Measurements from ENCODE around the gene QKI.

DNA sequence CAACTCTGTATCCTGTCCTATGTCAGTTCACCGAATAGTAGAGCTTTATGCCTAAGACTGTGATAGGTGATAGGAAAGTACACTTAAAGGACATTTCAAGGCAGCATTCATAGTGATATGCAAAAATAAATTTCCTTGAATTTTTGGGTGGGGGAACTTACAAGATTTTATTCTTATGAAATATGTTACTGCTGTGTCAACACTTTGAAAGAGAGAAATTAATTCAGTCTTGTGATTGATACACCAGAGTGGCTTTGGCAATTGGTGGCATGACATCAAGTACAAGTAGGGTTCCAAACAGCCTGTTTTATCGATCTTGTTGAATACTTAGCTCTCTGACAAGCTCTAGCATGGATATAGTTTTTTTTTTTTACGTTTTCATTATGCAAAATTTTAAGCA is 72.3 kb downstream of the QKI start:
- TF ChIP-seq, protein P1, sequence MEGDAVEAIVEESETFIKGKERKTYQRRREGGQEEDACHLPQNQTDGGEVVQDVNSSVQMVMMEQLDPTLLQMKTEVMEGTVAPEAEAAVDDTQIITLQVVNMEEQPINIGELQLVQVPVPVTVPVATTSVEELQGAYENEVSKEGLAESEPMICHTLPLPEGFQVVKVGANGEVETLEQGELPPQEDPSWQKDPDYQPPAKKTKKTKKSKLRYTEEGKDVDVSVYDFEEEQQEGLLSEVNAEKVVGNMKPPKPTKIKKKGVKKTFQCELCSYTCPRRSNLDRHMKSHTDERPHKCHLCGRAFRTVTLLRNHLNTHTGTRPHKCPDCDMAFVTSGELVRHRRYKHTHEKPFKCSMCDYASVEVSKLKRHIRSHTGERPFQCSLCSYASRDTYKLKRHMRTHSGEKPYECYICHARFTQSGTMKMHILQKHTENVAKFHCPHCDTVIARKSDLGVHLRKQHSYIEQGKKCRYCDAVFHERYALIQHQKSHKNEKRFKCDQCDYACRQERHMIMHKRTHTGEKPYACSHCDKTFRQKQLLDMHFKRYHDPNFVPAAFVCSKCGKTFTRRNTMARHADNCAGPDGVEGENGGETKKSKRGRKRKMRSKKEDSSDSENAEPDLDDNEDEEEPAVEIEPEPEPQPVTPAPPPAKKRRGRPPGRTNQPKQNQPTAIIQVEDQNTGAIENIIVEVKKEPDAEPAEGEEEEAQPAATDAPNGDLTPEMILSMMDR (conservative IDR thresholded peaks at IDR 0.05), result no peak
- TF ChIP-seq EZH2 (IDR thresholded peaks at IDR 0.05; ENCODE audit: low read depth), result no peak

Measured in PC-9 (cell line).